LNCAP (cell line): ENCODE measurements around the gene SCUBE2.

Experiments
- TF ChIP-seq, protein P1 (sequence below): fragments of 450-650 bp; IDR thresholded peaks from 2 replicates; pipeline ENCODE4 v1.5.1; 2017; ENCODE audit warnings: mild to moderate bottlenecking

The SCUBE2 gene

DNA sequence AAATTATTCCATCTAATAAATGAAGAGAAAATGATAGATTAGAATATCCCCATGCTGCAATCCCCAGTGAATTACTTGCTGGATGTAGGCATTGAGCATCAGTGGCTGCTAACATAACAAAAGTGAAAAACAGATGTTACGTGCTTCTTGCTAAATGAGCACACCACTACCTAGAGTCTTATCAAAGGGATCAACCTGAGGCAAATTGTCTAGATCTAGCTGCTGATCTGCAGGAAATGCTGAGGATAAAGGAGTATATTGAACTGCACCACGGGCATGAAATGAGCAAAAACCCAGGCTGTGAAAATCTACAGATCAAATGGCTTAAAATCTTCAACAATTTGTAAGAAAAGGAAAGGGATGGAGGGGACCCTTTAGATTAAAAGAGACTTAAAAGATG is 45.3 kb upstream of the SCUBE2 start:
- TF ChIP-seq, protein P1, sequence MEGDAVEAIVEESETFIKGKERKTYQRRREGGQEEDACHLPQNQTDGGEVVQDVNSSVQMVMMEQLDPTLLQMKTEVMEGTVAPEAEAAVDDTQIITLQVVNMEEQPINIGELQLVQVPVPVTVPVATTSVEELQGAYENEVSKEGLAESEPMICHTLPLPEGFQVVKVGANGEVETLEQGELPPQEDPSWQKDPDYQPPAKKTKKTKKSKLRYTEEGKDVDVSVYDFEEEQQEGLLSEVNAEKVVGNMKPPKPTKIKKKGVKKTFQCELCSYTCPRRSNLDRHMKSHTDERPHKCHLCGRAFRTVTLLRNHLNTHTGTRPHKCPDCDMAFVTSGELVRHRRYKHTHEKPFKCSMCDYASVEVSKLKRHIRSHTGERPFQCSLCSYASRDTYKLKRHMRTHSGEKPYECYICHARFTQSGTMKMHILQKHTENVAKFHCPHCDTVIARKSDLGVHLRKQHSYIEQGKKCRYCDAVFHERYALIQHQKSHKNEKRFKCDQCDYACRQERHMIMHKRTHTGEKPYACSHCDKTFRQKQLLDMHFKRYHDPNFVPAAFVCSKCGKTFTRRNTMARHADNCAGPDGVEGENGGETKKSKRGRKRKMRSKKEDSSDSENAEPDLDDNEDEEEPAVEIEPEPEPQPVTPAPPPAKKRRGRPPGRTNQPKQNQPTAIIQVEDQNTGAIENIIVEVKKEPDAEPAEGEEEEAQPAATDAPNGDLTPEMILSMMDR, result no peak

DNA sequence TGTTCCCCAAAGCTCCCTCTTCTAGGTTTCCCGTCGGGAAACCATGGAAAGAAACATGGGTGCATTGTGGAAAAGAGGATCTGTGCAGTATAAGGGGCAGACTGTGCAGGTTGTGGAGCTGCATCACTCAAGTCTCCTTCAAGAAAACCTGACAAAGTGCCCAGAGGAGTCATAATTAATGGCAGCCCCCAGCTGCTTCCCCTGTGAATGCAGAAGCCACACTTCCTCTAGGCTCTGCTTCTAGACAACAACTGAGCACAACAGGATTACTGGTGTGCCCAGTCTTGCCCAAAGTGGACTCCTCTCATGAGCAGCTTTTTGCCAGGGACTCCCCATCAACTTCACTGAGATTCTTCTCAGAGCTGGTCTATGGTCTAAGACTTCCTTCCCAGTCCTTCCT is 42.6 kb upstream of the SCUBE2 start:
- TF ChIP-seq, protein P1, result no peak

DNA sequence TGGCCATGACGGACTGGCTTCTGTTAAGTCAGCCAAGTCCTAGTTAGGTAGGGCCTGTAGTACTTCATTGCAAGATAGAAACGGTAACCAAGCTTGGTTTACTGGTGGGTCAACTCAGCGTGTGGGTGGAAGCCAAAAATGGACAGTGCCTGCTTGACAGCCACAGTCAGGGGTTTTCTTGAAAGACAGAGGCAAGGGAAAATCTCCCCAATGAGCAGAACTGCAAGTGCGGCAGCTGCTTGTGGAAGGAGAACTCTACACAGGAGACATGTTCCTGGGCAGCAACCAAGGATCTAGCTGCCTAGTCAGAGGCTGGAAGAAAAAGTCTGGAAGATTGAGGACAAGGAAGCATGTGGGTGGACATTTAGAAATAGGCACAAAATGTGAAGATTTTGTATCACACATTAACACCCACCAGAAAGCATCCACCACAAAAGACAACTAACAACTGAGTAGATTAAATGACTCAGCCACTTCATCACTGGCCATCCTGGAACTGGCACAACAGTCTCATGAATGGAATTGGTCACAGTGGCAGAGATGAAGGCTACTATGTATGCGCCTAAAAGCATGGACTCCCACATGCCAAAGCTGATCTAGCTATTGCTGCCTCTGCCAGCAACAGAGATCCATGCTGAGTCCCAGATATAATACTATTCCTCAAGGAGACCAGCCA is 40.9 kb upstream of the SCUBE2 start:
- TF ChIP-seq, protein P1, result no peak

DNA sequence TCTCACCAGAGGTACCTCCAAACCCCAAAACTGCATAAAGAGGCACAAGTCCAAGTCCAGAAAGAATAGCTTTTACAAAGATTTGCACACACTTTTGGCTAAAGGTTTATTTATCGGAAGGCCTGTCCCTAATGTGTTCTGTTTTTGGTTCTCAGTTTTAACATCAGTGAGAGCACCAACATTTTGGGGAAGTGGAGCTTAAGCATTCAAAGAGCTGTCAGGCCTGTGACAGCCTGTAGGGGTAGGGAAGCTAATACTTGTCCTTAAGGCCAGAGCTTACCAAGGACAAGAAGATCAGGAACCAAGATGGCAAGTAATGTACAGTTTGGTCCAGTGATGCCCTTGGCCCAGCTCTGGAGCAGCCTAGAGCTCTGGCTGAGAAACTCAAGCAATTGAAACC is 38.9 kb upstream of the SCUBE2 start:
- TF ChIP-seq, protein P1, result no peak

DNA sequence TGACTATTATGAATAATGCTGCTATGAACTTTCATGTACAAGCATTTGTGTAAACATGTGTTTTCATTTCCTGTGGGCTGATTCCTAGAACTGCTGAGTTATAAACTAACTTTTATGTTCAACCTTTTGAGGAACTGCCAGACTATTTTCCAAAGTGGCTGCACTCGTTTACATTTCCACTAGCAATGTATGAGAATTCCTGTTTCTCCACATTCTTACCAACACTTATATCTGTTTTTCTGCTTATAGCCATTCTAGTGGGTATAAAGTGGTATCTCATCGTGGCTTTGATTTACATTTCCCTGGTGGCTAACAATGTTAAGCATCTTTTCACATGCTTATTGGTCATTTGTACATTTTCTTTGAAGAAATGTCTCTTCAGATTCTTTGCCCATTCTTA is 35.2 kb upstream of the SCUBE2 start:
- TF ChIP-seq, protein P1, result no peak

DNA sequence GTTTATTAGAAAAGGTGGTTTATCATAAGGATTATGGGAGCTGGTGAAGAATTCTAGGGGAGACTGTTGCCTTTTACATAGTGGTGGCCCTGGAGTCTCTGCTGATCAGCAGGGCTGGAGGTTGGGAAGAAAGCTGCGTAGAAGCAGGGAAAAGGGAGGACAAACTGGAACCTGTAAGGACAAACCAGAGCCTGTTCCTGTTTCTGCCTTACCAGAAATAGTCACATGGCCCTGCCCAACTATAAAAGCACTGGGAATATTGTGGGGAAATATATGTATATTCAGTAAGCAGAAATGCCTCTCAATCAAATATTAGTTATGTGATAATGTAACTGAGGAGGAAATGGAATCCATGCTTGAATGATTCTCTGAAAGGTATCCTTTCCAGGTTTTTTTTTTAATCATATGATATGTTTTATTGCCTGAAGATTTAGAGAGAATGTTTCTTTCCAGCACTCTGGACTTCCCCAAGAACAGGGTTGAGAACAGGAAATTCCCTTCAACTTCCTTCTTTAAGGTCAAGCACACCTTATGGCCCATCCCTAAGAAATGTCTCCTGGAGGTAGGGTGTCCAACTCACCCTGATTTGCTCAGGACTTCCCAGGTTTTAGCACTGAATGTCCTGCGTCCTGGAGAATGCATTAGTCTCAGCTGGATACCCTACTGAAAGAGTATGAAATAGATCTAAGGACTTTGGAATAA is 33.9 kb upstream of the SCUBE2 start:
- TF ChIP-seq, protein P1, result no peak

DNA sequence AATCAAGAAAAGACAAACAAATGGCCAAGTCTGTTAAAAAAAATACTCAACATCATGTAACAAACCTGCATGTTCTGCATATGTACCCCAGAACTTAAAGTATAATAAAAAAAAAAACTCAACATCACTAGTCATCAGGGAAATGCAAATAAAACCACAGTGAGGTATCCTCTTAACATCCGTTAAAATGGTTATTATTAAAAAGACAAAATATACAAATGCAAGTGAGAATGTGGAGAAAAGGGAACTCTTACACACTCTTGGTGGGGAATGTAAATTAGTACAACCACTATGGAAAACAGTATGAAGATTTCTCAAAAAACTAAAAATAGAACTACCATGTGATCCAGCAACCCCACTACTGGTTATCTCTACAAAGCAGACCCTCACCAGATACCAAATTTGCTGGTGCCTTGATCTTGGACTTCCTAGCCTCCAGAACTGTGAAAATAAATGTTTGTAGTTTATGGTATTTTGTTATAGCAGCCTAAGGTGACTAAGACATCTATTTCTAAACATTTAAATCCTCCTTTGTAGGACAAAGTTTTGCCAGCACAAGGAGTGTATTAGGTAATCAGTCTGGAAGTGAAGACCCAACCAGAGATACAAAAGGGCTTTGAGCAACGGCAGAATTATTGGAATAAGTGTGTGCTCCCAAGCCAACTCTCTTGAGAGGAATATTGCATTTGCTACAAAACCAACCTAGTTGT is 32.4 kb upstream of the SCUBE2 start:
- TF ChIP-seq, protein P1, result no peak
